G401 (cell line): ENCODE results near the gene ABHD8. TPM values are rescaled to one million over a fixed set of nuclear protein-coding genes. Genes with fewer than 3 reads are reported as not detected.
A peak's percentile ranks its signal among the peaks of the same experiment; 100 is the strongest.
"Not testable (repeated sequence)": the region's sequence is repeated elsewhere in the genome, so short reads cannot be mapped to it uniquely, and the experiment has no call there.

Experiments
- DNase-seq: peaks from one replicate; pipeline ENCODE4 v3.0.0-alpha.2; 2015; ENCODE audit warnings: low spot score
- in situ Hi-C: cut with HindIII; loops from 2 replicates; pipeline ENCODE4 v1.10.0; 2016; ENCODE audit warnings: low sequenced_read_pairs, mixed read lengths
- total RNA-seq: library from RNA; depleted of rRNA; stranded (reverse); fragments of >200 nt; shearing (Covaris generic); gene quantifications from 2 replicates; pipeline ENCODE4 v1.2.3, GENCODE V29; 2014

ABHD8 gene
- total RNA-seq, 1 experiment from 2014 or later = 60.6 TPM

DNA sequence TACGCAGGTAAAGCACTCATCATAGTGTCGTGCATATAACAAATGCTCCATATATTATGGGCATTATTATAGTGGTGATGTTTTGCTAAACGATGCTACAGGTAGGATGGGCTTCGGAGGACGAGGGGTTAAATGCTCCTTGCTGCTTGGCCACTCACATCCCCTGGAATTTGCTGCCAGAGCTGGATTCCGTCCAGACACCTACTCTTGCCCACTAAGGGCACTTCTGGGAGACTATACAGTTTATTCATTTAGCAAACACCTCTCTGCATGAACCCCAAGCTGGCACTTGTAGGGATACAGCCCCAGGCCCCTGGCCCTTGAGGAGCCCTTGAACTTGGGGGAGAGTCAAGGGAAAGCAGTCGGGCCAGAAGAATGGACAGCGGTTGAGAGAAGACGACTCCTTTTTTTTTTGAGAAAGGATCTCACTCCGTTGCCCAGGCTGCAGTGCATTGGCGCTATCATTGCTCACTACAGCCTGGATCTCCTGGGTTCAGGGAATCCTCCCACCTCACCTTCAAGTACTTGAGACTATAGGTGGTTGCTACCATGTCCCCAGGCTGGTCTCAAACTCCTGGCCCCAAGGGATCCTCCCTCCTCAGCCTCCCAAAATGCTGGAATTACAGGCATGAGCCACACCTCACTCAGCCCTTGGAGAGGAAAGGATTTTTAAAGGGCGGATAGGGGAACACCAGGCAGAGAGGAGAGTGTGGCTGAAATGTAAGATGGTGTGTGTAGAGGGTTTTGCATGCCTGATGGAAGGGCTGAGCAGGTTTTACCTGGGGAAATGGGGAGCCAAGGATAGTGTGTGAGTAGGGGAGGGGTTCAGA is 1.4 kb upstream of the ABHD8 start:
- in situ Hi-C loops = no loop called here
- peak; percentile 26 for DNase-seq

DNA sequence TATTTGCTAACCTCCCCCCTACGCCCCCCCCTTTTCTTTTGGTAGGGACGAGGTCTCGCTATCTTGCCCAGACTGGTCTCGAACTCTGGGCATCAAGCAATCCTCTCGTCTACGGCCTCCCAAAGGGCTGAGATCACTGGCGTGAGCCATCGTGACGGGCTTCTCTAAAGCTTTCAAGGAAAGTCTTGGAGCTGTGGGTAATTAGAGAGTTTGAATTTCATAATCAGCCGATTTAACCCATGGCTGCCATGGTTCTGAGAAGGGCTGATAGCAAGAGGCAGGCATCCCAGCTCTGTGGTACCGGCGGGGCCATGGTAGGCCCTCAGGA is 679 bp upstream of the ABHD8 start:
- in situ Hi-C loops = no loop called here

DNA sequence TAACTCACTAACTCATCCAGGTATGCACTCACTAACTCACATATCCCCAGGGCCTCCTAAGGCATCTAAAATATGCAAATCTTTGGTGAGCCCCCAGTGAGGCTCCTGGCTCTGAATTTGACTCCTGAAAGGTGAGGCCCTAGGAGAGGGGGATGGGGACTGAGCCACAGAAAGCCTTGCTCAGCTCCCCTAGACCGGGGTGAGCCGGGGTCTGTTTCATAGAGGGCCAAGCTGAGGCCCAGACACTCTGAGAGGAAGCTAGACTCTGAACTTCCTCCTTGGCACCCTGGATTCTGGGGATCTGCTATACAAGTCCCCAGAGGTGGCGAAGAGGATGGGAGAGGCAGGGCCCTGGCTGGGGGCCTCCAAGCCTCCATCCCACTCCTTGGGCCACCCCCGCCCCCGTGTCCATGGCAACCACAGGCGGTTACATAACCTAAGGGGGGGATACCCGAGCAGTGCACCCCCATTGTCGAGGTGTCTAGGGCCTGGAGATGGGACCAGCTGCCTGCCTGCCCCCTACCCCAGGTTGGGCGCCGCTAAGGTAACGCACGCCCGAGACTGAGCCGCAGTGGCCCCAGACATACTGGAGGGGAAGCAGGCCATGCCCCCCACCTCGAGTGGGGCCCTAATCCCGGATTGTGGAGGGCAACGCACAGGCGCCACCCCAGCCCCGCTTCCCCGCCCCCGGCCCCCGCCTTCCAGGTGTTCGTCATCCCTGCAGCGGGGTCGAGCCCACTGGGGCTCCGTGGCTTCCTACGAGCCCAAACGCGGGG is 646 bp downstream of the ABHD8 start:
- in situ Hi-C loops = no loop called here
- peak; percentile 67 for DNase-seq

More for the DNA sequence above, 679 bp upstream of the ABHD8 start:
- no peak for DNase-seq

DNA sequence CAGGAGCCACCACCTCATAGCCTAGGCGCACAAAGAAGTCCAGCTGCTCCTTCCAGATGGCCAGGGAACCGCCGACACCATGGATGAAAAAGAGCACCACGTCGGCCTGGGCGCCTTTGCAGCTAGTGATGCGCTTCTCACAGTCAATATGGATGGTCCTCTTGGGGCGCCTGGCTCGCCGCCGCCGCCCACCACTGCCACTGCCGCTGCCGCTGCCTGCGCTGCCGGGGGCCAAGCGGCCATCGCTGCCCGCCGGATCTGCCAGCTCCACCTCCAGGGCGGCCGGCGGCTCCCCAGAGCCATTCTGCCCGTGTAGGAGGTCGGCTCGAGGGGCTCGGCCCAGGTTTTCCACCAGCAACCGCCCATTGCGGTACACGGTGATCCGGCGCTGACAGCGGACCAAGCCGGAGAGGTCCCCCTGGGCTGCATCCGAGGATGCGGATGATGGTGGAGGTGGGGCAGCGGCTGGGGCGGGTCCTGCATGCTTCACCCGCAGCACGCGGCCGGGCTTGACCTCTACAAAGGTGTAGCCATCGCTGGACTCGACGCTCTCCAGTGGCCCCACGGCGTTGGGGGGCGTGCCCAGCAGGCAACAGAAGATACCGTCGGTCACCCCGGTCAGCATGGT is 2.1 kb downstream of the ABHD8 start:
- DNase-seq = no peak
- in situ Hi-C loops = no loop called here

DNA sequence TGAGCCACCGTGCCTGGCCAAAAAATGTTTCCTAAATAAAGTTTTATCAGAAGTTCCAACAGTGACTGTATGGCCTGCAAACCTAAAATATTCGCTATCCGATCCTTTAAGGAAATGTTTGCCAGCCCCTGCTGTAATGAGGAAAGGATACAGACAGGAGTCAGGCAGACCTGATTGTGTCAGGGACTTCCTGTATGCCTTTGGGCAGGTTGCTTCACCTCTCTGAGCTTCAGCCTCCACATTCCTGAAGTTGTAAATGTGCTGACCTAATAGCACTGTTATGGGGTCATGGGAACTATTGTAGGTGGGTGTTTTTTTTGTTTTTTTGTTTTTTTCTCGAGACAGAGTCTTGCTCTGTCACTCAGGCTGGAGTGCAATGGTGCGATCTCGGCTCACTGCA is 6.2 kb downstream of the ABHD8 start:
- no peak for DNase-seq
- in situ Hi-C loops = no loop called here

DNA sequence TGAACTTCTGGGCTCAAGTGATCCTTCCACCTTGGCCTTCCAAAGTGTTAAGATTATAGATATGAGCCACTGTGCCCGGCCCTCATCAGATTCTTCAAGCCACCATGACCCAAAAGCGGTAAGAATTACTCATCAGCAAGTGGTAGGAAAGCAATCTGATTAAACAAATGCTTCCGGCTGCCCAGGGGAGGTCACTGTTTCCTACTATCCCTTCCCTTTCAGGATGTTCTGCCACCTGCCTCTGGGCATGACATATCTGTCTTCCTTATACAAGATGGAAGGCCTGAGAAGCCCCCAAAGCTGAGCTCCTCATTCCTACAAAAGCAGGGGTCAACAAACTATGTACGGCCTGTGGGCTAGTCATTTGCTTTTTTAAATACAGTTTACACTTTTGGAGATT is 7.0 kb downstream of the ABHD8 start:
- in situ Hi-C loops = no loop called here

DNA sequence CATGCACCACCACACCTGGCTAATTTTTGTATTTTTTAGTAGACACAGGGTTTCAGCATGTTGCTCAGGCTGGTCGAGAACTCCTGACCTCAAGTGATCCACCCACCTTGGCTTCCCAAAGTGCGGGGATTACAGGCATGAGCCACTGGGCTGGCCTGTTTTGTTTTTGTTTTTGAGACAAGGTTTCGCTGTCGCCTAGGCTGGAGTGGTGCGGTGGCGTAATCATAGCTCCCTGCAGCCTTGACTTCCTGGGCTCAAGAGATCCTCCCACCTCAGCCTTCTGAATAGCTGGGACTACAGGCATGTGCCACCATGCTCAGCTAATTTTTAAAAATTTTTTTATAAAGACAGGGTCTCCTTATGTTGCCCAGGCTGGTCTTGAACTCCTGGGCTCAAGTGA is 7.7 kb downstream of the ABHD8 start:
- DNase-seq, in situ Hi-C loops: not testable (repeated sequence)

More for the DNA sequence above, 7.0 kb downstream of the ABHD8 start:
- DNase-seq = no peak

DNA sequence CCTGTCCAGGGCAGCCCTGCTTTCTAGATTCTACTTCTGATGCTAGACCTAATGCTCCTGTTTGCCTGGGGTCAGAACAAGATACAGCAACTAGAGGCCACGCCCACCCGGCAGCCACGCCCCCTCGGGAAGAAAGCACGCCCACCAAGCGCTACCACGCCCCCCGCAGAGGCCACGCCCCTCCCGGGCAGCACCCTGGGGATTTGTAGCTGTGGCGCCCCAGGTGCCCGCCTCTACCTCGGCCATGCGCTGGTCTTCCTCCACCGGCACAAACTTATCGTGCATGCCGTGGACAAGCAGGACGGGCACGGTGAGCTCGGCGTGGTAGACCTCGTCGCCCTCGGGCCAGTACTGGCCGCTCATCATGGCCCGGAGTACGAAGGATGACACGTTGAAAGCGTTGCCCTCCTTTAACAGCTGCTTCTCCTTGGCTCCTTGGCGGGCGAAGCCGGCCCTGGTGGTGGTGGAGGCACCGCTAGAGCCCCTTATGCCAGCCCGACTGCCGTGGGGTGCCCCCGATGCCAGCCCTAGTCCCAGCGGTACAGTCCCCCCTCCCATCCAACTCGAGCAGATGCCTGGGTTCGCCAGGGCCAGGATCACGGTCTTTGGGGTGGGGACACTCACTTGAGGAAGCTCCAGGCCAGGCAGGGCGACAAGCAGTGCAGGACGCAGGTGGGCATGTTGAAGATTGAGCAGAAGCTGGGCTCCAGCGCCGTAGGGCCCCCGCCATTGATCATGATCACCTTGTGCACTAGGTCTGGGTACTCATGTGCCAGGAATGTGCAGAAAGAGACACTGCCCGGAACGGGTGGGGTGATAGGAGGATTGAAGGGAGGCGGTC is 9.0 kb downstream of the ABHD8 start:
- DNase-seq = no peak
- in situ Hi-C loops = no loop called here

DNA sequence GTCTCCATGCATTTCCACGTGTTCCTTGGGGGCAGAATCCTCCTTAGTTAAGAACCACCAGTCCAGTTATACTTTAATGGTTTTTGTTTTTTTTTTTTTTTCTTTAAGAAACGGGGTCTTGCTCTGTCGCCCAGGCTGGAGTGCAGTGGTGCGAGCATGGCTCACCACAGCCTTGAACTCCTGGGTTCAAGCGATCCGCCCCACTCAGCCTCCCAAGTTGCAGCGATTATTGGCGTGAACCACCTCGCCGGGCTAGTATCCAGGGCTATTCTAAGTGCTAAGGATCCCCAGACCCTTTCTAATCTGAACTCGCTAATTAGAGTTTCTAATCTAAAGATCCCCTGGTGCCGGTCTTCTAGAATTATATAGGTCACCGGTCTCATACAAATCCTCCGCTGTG is 9.6 kb downstream of the ABHD8 start:
- in situ Hi-C loops = no loop called here
- DNase-seq = no peak

DNA sequence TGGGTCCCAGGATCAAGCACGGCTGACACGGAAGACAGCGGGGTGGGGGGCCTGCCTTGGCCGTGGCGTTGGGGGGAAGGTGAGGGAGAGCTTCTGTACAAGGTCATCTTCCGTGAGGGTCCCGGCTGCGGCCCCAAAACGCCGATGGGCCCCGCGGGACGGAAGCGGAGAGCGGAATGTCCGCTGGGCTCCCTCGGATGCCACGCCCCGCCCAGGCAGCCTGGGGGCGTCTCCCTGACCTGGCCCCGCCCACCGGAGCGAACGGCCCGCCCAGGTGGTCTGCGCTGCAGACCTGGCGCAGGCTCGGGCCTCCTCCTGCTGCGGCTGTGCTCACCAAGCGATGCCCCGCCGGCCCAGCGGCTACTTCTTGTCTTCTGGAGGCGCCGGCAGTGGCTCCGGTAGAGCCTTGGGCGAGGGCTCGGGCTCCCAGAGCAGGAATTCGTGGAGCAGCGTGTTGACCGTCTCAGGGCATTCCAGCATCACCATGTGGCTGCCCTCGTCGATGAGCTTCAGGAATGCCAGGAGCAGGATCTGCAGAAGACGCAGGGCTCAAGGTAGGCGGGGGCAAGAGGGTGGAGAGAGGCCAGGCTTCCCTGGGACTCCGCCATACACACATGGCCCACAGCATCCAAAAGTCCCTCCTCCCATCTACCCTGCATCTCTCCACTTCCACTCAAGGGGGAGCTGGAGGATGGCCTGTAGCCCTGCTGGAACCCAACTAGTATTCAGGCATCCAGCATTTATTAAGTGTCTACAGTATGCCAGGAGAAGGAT is 10.7 kb downstream of the ABHD8 start:
- in situ Hi-C loops = no loop called here
- peak; percentile 87 for DNase-seq

DNA sequence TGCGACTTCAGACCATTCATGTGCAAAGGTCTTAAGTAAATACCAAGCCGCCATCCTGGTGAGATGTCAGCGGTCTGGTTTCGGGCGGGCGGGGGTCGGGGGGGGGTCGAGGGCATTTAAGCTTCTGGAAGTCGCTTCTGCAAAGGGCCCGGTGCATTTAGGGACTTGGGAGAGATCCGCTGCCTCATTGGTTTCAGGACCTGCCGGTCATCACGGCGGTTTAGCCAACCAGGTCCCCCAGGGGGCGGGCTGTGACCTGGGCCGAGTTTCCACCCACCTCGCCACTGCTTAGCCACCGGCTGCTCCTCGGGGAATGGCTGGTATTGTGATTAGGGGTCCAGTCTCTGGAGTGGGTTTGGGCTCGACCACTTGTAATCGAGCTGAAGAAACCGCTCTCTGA is 13.7 kb downstream of the ABHD8 start:
- in situ Hi-C loops = no loop called here
- DNase-seq = peak; percentile 60

DNA sequence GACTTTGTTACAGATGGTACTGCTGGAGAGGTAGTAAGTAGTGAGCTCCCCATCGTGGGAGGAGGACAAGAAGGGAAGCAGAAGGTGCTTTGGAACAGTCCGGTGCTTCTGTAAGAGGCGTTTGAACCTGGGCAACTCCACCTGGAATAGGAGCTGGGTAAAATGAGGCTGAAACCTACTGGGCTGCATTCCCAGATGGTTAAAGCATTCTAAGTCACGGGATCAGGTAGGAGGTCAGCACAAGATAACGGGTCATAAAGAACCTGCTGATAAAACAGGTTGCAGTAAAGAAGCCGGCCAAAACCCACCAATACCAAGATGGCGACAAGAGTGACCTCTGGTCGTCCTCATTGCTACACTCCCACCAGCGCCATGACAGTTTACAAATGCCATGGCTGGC is 16.5 kb downstream of the ABHD8 start:
- DNase-seq = no peak
- in situ Hi-C loops = no loop called here

DNA sequence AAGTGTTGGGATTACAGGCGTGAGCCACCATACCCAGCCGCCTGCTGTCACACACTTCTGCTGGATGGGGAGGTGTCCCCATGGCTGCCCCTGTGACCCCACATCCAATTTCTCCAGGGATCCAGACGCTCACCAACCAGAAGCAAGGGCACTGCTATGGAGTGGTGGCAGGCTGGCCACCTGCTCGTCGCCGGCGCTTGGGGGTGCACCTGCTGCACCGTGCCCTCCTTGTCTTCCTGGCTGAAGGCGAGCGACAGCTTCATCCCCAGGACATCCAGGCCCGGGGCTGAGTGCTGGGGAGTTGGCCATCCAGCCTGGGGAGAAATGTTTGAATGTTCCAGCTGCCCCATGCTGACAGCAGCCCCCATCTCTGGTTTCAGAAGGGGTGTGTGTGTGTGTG is 17.0 kb downstream of the ABHD8 start:
- in situ Hi-C loops = no loop called here
- no peak for DNase-seq

DNA sequence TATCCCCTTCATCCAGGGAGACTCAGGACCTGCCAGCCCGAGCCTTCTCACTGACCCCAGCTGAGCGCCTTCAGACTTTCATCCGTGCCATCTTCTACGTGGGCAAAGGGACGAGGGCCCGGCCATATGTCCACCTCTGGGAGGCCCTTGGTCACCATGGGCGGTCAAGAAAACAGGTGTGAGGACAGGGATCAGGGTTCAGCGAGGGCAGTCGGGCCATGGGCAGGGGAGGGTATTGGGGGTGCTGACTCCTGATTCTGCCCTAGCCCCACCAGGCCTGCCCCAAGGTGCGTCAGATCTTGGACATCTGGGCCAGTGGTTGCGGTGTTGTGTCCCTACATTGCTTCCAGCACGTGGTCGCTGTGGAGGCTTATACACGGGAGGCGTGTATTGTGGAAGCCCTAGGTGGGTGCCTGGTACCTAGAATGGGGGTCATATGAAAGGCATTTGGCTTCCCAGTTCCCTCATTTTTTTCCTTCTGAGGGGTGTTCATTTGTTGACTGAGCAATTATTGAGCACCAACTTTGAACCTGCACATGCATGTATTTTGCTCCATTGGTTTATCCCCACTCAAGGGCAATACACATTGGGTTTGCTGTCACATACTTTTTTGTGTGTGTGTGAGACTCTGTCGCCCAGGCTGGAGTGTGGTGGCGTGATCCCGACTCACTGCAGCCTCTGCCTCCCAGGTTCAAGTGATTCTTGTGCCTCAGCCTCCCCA is 17.6 kb downstream of the ABHD8 start:
- no peak for DNase-seq
- in situ Hi-C loops = no loop called here

DNA sequence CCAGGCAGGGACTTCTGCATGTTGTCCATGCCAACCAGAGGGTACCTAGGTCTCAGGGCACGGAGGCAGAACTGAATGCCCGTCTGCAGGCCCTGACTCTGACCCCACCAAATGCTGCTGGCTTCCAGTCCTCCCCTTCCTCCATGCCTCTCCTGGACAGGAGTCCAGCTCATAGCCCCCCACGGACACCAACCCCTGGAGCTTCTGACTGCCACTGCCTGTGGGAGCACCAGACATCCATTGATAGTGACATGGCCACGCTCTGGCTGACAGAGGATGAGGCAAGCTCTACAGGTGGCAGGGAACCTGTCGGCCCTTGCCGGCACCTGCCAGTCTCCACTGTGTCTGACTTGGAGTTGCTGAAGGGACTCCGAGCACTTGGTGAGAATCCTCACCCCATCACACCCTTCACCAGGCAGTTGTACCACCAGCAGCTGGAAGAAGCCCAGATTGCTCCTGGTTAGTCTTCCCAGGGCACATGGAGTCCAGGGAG is 19.7 kb downstream of the ABHD8 start:
- in situ Hi-C loops = no loop called here
- DNase-seq = no peak

DNA sequence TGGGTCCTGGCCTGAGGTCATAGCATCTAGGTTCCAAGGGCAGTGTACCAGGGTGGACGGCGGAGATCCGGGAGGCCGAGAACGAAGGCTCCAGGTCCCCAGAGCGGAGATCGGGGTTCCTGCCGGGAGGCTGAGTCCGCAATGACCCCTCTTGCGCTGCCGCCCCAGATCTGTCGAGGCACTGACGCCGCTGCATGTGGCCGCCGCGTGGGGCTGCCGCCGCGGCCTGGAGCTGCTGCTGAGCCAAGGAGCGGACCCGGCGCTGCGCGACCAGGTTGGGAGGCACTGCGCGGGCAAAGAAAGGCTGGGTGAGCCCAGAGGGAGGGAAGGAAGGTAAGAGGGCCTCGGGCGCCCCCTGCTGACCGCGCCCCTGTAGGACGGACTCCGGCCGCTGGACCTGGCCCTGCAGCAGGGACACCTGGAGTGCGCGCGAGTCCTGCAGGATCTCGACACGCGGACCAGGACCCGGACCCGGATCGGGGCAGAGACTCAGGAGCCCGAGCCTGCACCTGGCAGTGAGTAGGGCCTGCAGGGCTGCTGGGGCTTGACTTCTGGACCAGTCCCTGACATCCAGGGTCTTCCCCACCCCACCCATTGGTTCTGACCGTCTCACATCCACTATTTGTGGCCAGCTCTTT is 20.6 kb downstream of the ABHD8 start:
- peak; percentile 79 for DNase-seq
- in situ Hi-C loops = no loop called here
